Renal cortical epithelial cell (primary cell): ENCODE measurements around the gene ZDHHC4. TPM values are rescaled to one million over a fixed set of nuclear protein-coding genes. Genes with fewer than 3 reads are reported as not detected.

ENCODE experiments used
- DNase-seq: peaks from one replicate; pipeline ENCODE4 v3.0.0-alpha.2; 2011; ENCODE audit warnings: low read depth
- total RNA-seq: library from RNA; depleted of rRNA; stranded (reverse); fragments of >200 nt; gene quantifications from 2 replicates; pipeline ENCODE4 v1.2.3, GENCODE V29; 2014

ZDHHC4 gene
- total RNA-seq, 1 donor from 2014 or later = 58.8 TPM

DNA sequence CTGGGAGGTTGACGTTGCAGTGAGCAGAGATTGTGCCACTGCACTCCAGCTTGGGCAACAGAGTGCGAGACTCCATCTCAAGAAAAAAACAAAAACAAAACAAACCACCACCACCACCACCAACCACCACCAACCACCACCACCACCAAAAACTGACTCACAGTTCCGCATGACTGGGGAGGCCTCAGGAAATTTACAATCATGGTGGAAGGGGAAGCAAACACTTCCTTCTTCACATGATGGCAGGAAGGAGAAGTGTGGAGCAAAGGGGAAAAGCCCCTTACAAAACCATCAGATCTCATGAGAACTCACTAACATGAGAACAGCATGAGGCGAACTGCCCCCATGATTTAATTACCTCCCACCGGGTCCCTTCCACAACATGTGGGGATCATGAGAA is 57.7 kb downstream of the ZDHHC4 start:
- DNase-seq = peak; percentile 16

DNA sequence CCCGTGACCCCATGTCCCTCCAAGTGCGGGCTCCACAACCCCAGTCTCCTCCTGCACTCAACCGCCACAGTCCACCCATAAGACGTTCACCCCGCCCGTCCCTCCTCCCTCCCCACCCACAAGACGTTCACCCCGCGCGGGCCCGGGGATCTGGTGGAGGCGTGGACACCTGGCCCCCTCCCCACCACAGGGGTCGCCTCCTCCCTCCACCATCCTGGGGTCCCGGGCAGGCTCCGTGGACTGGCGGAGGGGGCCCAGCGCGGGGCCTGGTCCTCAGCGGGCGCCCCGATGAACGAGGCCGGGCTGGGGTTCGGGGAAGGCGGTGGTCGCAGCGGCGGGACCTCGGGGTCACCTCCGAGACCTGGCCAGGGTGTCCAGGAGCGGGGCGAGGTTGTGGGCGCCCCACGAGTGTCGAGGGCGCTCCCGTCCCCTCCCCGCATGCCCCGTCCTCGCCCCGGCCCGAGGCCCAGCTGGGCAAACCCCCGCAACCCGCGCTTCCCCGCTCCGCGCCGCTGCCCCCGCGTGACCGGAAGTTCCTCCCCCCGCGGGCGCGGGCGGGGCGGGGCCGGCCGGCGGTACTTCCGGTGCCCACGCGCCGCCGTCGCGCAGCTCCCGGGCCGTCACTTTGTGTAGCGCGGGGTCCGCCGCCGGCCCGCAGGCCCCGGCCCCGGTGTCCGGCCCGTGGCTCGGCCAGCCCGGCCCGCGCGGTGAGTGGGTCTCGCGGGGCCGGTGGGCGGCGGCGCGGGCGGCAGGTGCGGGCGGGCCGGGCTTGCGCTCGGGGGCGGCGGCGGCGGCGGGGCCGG is 59.7 kb downstream of the ZDHHC4 start, which contains the start of gene ZNF316:
Gene ZNF316, plus strand, starts transcription at position 578 of the 803 bp plus-strand sequence. CDS start 5,092 bp downstream, outside the sequence.
- no peak for DNase-seq

DNA sequence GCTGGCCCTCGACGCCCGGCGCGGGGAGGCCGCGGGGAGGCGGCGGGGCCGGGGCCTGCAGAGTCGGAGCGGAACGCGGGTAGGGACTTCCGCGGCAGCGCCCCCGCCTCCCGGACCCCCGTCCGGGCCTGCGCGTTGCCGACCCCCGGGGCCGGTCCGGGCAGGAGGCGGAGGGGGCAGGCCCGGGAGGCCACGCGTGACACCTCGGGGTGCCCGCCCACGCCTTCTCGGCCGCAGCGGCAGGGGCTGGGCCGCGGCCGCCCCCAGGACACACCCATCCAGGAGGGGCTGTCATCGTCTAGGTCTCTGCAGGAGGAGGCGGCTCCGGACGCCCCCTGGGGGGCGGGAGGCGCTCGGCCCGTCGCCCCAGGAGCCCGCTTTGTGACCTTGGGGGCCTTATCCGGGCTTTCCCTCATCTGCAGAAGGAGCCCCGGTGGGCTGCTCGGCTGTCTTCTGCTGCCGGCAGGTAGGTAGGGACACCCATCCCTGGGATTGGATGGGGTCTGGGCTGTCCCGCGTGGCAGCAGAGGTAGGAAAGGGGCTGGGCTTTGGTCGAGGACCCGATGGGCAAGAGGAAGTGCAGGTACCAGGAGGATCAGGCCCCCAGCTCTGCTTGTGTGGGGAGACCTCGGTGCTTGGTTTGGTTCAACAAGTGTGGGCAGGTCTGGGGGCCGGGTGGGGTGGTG is 60.4 kb downstream of the ZDHHC4 start:
- no peak for DNase-seq

Other genes with a start within 250 kb of the ZDHHC4 start
- gene FAM220A, start 228.5 kb upstream of the ZDHHC4 start, total RNA-seq = 18.2 and 24.0 TPM in 2 replicates
- 82.7 and 121 TPM in 2 replicates for gene RAC1, start 202.9 kb upstream of the ZDHHC4 start, total RNA-seq
- gene DAGLB, start 129.5 kb upstream of the ZDHHC4 start, total RNA-seq = 15.6 and 36.7 TPM in 2 replicates
- gene KDELR2, start 93.3 kb upstream of the ZDHHC4 start, total RNA-seq = 170 and 214 TPM in 2 replicates
- under 0.01 and 0.69 TPM in 2 replicates for gene GRID2IP, start 26.0 kb upstream of the ZDHHC4 start, total RNA-seq
- 8.2 and 11.5 TPM in 2 replicates for gene INTS15, start 12.6 kb downstream of the ZDHHC4 start, total RNA-seq
- gene ZNF853, start 38.2 kb downstream of the ZDHHC4 start, total RNA-seq = 1.7 and 9.1 TPM in 2 replicates
- 12.2 and 30.6 TPM in 2 replicates for gene ZNF316, start 59.9 kb downstream of the ZDHHC4 start, total RNA-seq
- 15.8 and 32.3 TPM in 2 replicates for gene ZNF12, start 129.5 kb downstream of the ZDHHC4 start, total RNA-seq
- gene RSPH10B2, start 176.6 kb downstream of the ZDHHC4 start, total RNA-seq = 0.20 and 0.35 TPM in 2 replicates
- gene CCZ1B, start 248.8 kb downstream of the ZDHHC4 start, total RNA-seq = 16.3 and 23.1 TPM in 2 replicates